NCI-H2196 treated with DMSO at 0.1 percent for 48 hours (cell line): ENCODE measurements around the gene CCDC107.

Source experiments
- DNase-seq: peaks from one replicate; lab custom pipeline; 2025; ENCODE audit not compliant: unreplicated experiment; lab: John Stamatoyannopoulos, UW

CCDC107 gene

GRCh38 chr9:35682051-35682450 is 24.0 kb downstream of the CCDC107 start:
- DNase-seq: no peak

- DNase-seq: no peak
Measured at GRCh38 chr9:35682520-35683315, 24.6 kb downstream of the CCDC107 start.

GRCh38 chr9:35683323-35683722 is 25.2 kb downstream of the CCDC107 start:
- DNase-seq: no peak

- no peak for DNase-seq
Measured at GRCh38 chr9:35684921-35685320, 26.8 kb downstream of the CCDC107 start.

- no peak for DNase-seq
Measured at GRCh38 chr9:35685506-35685905, 27.4 kb downstream of the CCDC107 start.

GRCh38 chr9:35686222-35687203 is 28.4 kb downstream of the CCDC107 start:
- DNase-seq: no peak

- no peak for DNase-seq
Measured at GRCh38 chr9:35687306-35687705, 29.2 kb downstream of the CCDC107 start.

- DNase-seq: no peak
Measured at GRCh38 chr9:35687972-35688557, 30.0 kb downstream of the CCDC107 start.

GRCh38 chr9:35688558-35689541 is 30.8 kb downstream of the CCDC107 start:
- no peak for DNase-seq

- DNase-seq: no peak
Measured at GRCh38 chr9:35689542-35690293, 31.6 kb downstream of the CCDC107 start, which contains the start of gene TPM2. Gene TPM2 (minus strand): TSS chr9:35689925. CDS start chr9:35689817, 108 bp downstream.

- DNase-seq: no peak
Measured at GRCh38 chr9:35690294-35690613, 32.2 kb downstream of the CCDC107 start.

- peak; percentile 26 for DNase-seq
Measured at GRCh38 chr9:35690614-35691333, 32.7 kb downstream of the CCDC107 start.

GRCh38 chr9:35691334-35691650 is 33.2 kb downstream of the CCDC107 start:
- no peak for DNase-seq

GRCh38 chr9:35691757-35692301 is 33.7 kb downstream of the CCDC107 start:
- DNase-seq: no peak

- no peak for DNase-seq
Measured at GRCh38 chr9:35695943-35696401, 37.9 kb downstream of the CCDC107 start.

GRCh38 chr9:35696520-35697215 is 38.6 kb downstream of the CCDC107 start:
- no peak for DNase-seq

- DNase-seq: no peak
Measured at GRCh38 chr9:35697486-35697885, 39.4 kb downstream of the CCDC107 start.

- no peak for DNase-seq
Measured at GRCh38 chr9:35698231-35698630, 40.1 kb downstream of the CCDC107 start.
